SK-N-SH (cell line): ENCODE measurements around the gene FBXW11. TPM values are rescaled to one million over a fixed set of nuclear protein-coding genes. Genes with fewer than 3 reads are reported as not detected.

Experiments used
- CTCF ChIA-PET: fragments of 300-600, 350-600 bp; formaldehyde crosslinking; extraction: SDS; loops from one replicate; lab custom pipeline; 2021; lab: Yijun Ruan, JAX
- POLR2A ChIA-PET: fragments of 350-600 bp; sonication (Branson Sonifier 250); formaldehyde crosslinking; extraction: SDS; loops from one replicate; lab custom pipeline; 2020; ENCODE audit warnings: antibody characterized with exemption, inconsistent platforms; lab: Yijun Ruan, JAX
- DNase-seq: peaks from one replicate; pipeline ENCODE4 v3.0.0; 2012
- H2AFZ ChIP-seq: fragments of 200-600 bp; sonication (generic); 2 replicates; pipeline ENCODE4 v1.8.1; 2016; ENCODE audit warnings: antibody characterized with exemption, mild to moderate bottlenecking, low read depth
- H3F3A ChIP-seq: fragments of 200-600 bp; sonication (generic); replicated peaks from 2 replicates; pipeline ENCODE3; 2016; ENCODE audit warnings: antibody characterized with exemption, mild to moderate bottlenecking; ENCODE audit not compliant: insufficient read depth
- H3K27ac ChIP-seq, 2 experiments: fragments of 200-500 bp in 1 of 2; fragments of 200-600 bp in 1 of 2; sonication (Bioruptor generic) in 1 of 2; sonication (generic), shearing (Covaris generic) in 1 of 2; 2 replicates each; pipeline versions ENCODE4 v1.5.1 to v1.6.1; 2014 to 2016; ENCODE audit warnings: low read depth in 2 of 2, inconsistent platforms in 1 of 2, low read length in 1 of 2, mild to moderate bottlenecking in 1 of 2, mixed read lengths in 1 of 2
- H3K27me3 ChIP-seq: fragments of 200-600 bp; sonication (generic), shearing (Covaris generic); 2 replicates; pipeline ENCODE4 v1.6.1; 2016; ENCODE audit warnings: mixed run types; ENCODE audit not compliant: insufficient read depth
- H3K36me3 ChIP-seq, 2 experiments: fragments of 200-500 bp in 1 of 2; fragments of 200-600 bp in 1 of 2; sonication (Bioruptor generic) in 1 of 2; sonication (generic) in 1 of 2; replicated peaks in 1 of 2; 2 replicates each; pipeline versions ENCODE3 to v1.5.1; 2014 to 2016; ENCODE audit warnings: low read length in 1 of 2, mild to moderate bottlenecking in 1 of 2; ENCODE audit not compliant: insufficient read depth in 2 of 2, control insufficient read depth in 1 of 2
- H3K4me1 ChIP-seq, 2 experiments: fragments of 200-500 bp in 1 of 2; fragments of 200-600 bp in 1 of 2; sonication (Bioruptor generic) in 1 of 2; sonication (generic), shearing (Covaris generic) in 1 of 2; 2 replicates each; pipeline versions ENCODE4 v1.5.1 to v1.6.1; 2014 to 2016; ENCODE audit warnings: low read depth in 1 of 2, low read length in 1 of 2, mixed run types in 1 of 2; ENCODE audit not compliant: insufficient read depth in 2 of 2, control insufficient read depth in 1 of 2
- H3K4me2 ChIP-seq: fragments of 200-600 bp; sonication (generic), shearing (Covaris generic); 2 replicates; pipeline ENCODE4 v1.6.1; 2017; ENCODE audit warnings: mixed run types
- H3K4me3 ChIP-seq, 2 experiments: fragments of 200-500 bp in 1 of 2; fragments of 200-600 bp in 1 of 2; sonication (Bioruptor generic) in 1 of 2; sonication (generic), shearing (Covaris generic) in 1 of 2; 2 replicates each; pipeline versions ENCODE4 v1.5.1 to v1.8.1; 2014 to 2016; ENCODE audit warnings: low read depth in 2 of 2, inconsistent platforms in 1 of 2, low read length in 1 of 2, mild to moderate bottlenecking in 1 of 2, mixed read lengths in 1 of 2, moderate library complexity in 1 of 2
- H3K79me2 ChIP-seq: fragments of 200-600 bp; sonication (generic); 2 replicates; pipeline ENCODE4 v1.8.1; 2017; ENCODE audit warnings: mild to moderate bottlenecking; ENCODE audit not compliant: insufficient read depth
- H3K9ac ChIP-seq: fragments of 200-600 bp; sonication (generic); 2 replicates; pipeline ENCODE4 v1.6.1; 2017; ENCODE audit warnings: mixed run types
- H3K9me2 ChIP-seq: fragments of 200-600 bp; sonication (generic); 2 replicates; pipeline ENCODE4 v1.6.1; 2017; ENCODE audit warnings: mixed run types
- H3K9me3 ChIP-seq: fragments of 200-600 bp; sonication (generic); 2 replicates; pipeline ENCODE4 v1.6.1; 2017; ENCODE audit warnings: mixed run types, mild to moderate bottlenecking, moderate library complexity
- H4K20me1 ChIP-seq: fragments of 200-600 bp; sonication (generic); 2 replicates; pipeline ENCODE4 v1.6.1; 2017; ENCODE audit warnings: mild to moderate bottlenecking, mixed run types; ENCODE audit not compliant: insufficient read depth
- CTCF ChIP-seq: fragments of 200-600 bp; sonication (generic); IDR thresholded peaks from 2 replicates; pipeline ENCODE4 v1.6.1; 2017; ENCODE audit warnings: antibody characterized with exemption, mild to moderate bottlenecking, moderate library complexity
- EZH2phosphoT487 ChIP-seq: fragments of 200-600 bp; sonication (generic); IDR thresholded peaks from 2 replicates; pipeline ENCODE4 v1.6.1; 2017; ENCODE audit warnings: low read depth, mixed run types, mild to moderate bottlenecking, antibody characterized with exemption, moderate library complexity, borderline replicate concordance
- FOSL2 ChIP-seq: IDR thresholded peaks from 2 replicates; pipeline ENCODE4 v1.4.0; 2012; ENCODE audit warnings: low read depth, mild to moderate bottlenecking, moderate library complexity, borderline replicate concordance
- JUND ChIP-seq: IDR thresholded peaks from 2 replicates; pipeline ENCODE4 v1.4.0; 2012
- NFIC ChIP-seq: IDR thresholded peaks from 2 replicates; pipeline ENCODE4 v1.4.0; 2012; ENCODE audit warnings: borderline replicate concordance
- PBX3 ChIP-seq: IDR thresholded peaks from 2 replicates; pipeline ENCODE4; 2012
- RAD21 ChIP-seq: IDR thresholded peaks from 2 replicates; pipeline ENCODE4 v1.6.1; 2012; ENCODE audit warnings: mild to moderate bottlenecking, low read length
- RCOR1 ChIP-seq: fragments of 150-350 bp; IDR thresholded peaks from 2 replicates; pipeline ENCODE4 v1.6.1; 2017; ENCODE audit warnings: antibody characterized with exemption, low read length
- RXRA ChIP-seq: IDR thresholded peaks from 2 replicates; pipeline ENCODE4 v1.4.0; 2012; ENCODE audit warnings: low read depth, mild to moderate bottlenecking, borderline replicate concordance
- TAF1 ChIP-seq: IDR thresholded peaks from 2 replicates; pipeline ENCODE4 v1.6.1; 2012; ENCODE audit warnings: low read depth, mild to moderate bottlenecking, low read length, moderate library complexity, borderline replicate concordance
- TEAD4 ChIP-seq: IDR thresholded peaks from 2 replicates; pipeline ENCODE4 v1.4.0; 2012; ENCODE audit warnings: mild to moderate bottlenecking, borderline replicate concordance; ENCODE audit not compliant: insufficient read depth
- ZBTB33 ChIP-seq: IDR thresholded peaks from 2 replicates; pipeline ENCODE4 v1.4.0; 2012; ENCODE audit warnings: low read depth, borderline replicate concordance
- WGBS: methylation state at CpG from one replicate; pipeline ENCODE4 v1.1.6; 2017; ENCODE audit warnings: low lambda C conversion rate; 5-methylcytosine and 5-hydroxymethylcytosine counted together
- polyA plus RNA-seq, 3 experiments: library from polyadenylated mRNA; depleted of rRNA; stranded (reverse); fragments of >200 nt; gene quantifications; 2 replicates each; pipeline ENCODE4 v1.2.3, GENCODE V29; 2012

FBXW11 gene
- polyA plus RNA-seq, 1 of the 3 experiments (the other 2 are of a cell fraction): 37.5 TPM

DNA sequence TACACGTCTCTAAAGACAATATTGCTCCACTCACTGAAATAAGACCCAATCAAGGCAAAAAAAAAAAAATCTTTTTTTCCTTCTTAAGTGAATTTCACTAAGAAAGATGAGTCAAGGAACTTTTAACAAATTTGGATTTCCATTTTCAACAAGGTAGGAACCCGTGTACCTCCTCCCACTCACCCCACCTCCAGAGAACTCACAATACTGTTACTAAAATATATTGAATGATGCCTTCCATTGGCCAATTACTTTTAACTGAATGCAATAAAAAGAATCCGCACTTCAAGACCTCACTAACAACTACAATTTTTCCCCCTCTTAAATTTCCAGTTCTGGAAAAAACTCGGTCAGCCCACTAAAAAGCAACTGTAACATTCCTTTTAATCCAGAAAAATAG lies 50.7 kb downstream of the FBXW11 start:
- H2AFZ ChIP-seq: no peak overlapping the region
- no peak overlapping the region for H3K4me3 ChIP-seq
- H3K27ac ChIP-seq: no peak overlapping the region
- POLR2A ChIA-PET: no interaction called here
- TF ChIP-seq JUND: no peak
- no peak for TF ChIP-seq CTCF
- no peak for TF ChIP-seq PBX3
- no peak for TF ChIP-seq EZH2phosphoT487
- TF ChIP-seq ZBTB33: no peak
- TF ChIP-seq TAF1: no peak
- no peak for TF ChIP-seq RXRA
- TF ChIP-seq RAD21: no peak
- no peak for TF ChIP-seq NFIC
- TF ChIP-seq TEAD4: no peak
- no peak for TF ChIP-seq RCOR1
- TF ChIP-seq, all 33 proteins: peak for 0
- Histone ChIP-seq H3K9me2 (no peaks in the 10 kb centered on the region), H4K20me1 (peaks cover 90% of the 10 kb centered on the region), H3K79me2 (peaks cover 97% of the 10 kb centered on the region), H3K4me2 (no peak overlapping the region), H3K4me1 (peaks cover 12 to 25% of the 10 kb centered on the region in 2 experiments; a peak in 3 of 4 replicates), H3K9ac (no peak overlapping the region), H3K9me3 (no peaks in the 10 kb centered on the region), H3K27me3 (no peaks in the 10 kb centered on the region), H3F3A (peaks cover 19% of the 10 kb centered on the region), H3K36me3 (peaks cover 0 to 4% of the 10 kb centered on the region in 2 experiments)
- WGBS: 88% methylated on average over 4 of the region's 4 CpGs
- CTCF ChIA-PET: no interaction called here
- no peak for DNase-seq

DNA sequence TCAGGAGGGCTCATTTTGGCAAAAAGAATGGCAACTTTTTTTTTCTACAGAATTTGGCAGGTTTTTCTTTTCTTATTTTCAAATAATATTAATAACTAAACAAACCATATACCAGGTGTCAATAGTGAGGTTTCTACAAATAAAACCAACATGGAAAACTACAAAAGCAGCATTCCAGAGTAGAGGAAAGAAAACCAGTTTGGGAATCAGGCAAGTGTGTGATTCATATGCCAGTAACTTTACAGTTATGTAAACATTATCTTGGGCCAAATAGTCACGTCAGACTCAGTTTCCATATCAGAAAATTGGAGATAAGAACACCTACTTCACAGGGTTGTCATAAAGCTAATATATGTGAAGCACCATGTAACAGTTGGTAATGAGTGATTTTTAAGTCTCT lies 51.7 kb downstream of the FBXW11 start:
- ChIA-PET CTCF (no interaction called here), POLR2A (no interaction called here)
- no peak overlapping the region for H3K4me3 ChIP-seq
- no peak overlapping the region for H2AFZ ChIP-seq
- peaks cover 97% of the 10 kb centered on the region for H3K79me2 ChIP-seq
- 0 out of 2 replicates have a peak, but pooled peaks have one; percentile 8 for TF ChIP-seq RXRA
- no peak for TF ChIP-seq PBX3
- peak; percentile 33; the same call in 1 of the 2 replicates for TF ChIP-seq NFIC
- TF ChIP-seq FOSL2: peak; percentile 53; the same call in 1 of the 2 replicates
- peaks cover 12 to 25% of the 10 kb centered on the region in 2 experiments; a peak in 3 of 4 replicates for H3K4me1 ChIP-seq
- peak overlapping the region in 1 of 2 experiments; percentile 45; a peak in 2 of 4 replicates for H3K27ac ChIP-seq
- no peak overlapping the region for H3K9ac ChIP-seq
- WGBS: 17% methylated on average over 1 of the region's 1 CpG
- H3K4me2 ChIP-seq: no peak overlapping the region
- no peaks in the 10 kb centered on the region for H3K9me2 ChIP-seq
- no peak for DNase-seq
- H4K20me1 ChIP-seq: peaks cover 86% of the 10 kb centered on the region
- H3K36me3 ChIP-seq: peaks cover 0 to 4% of the 10 kb centered on the region in 2 experiments
- peaks cover 19% of the 10 kb centered on the region for H3F3A ChIP-seq
- no peaks in the 10 kb centered on the region for H3K9me3 ChIP-seq
- H3K27me3 ChIP-seq: no peaks in the 10 kb centered on the region
